ENCODE measurements around the gene BPTF. TPM values are rescaled to one million over a fixed set of nuclear protein-coding genes. Genes with fewer than 3 reads are reported as not detected.
"Not testable (repeated sequence)": the region's sequence is repeated elsewhere in the genome, so short reads cannot be mapped to it uniquely, and the experiment has no call there.

Gene BPTF
- total and polyA plus RNA-seq, 2 donors (not counting 1 experiment from before 2014, with no cell fraction given) = 71.9 to 390 TPM

GRCh38 chr17:68021963-68022362 is 196.7 kb downstream of the BPTF start:
- no peak overlapping the region for H3K9ac ChIP-seq (ENCODE audit: low read length)
- CTCF ChIA-PET = interaction anchor here (1.1 kb wide), 1 partner anchor 35 kb away, joined by 4 read pairs; no protein-coding TSS in a partner anchor
- no peaks in the 10 kb centered on the region for H4K20me1 ChIP-seq (ENCODE audit: control insufficient read depth, insufficient read depth, low read length, poor library complexity, severe bottlenecking)
- Mint-ChIP-seq H3K9me3 (ENCODE audit: insufficient read depth) (no peaks in the 10 kb centered on the region), H3K4me1 (peaks cover 18% of the 10 kb centered on the region), H3K4me3 (peak overlapping the region; percentile 69), H3K27ac (peak overlapping the region; percentile 26), H3K27me3 (no peaks in the 10 kb centered on the region)
- no peaks in the 10 kb centered on the region for H3K79me2 ChIP-seq (ENCODE audit: control insufficient read depth, insufficient read depth, low read length)
- no peak overlapping the region for H3K27ac ChIP-seq (ENCODE audit: low read length in 2 of 2)
- no peak overlapping the region for H3K4me3 ChIP-seq (ENCODE audit: control extremely low read depth in 1 of 5, extremely low read depth in 1 of 5, insufficient read depth in 1 of 5, low read depth in 2 of 5, low read length in 4 of 5)
- peaks cover 0 to 8% (median 0%) of the 10 kb centered on the region in 3 donors for H3K9me3 ChIP-seq (ENCODE audit: control extremely low read depth in 1 of 3, control insufficient read depth in 2 of 3, insufficient read depth in 1 of 3, low read length in 2 of 3)
- peaks cover 7 to 14% of the 10 kb centered on the region in 2 donors for H3K4me1 ChIP-seq (ENCODE audit: control insufficient read depth in 2 of 2, insufficient read depth in 2 of 2, low read length in 2 of 2)
- H3K4me2 ChIP-seq (replicated peaks; ENCODE audit: low read depth, low read length, poor library complexity, severe bottlenecking) = no peak overlapping the region
- H2AFZ ChIP-seq (ENCODE audit: insufficient read depth, low read depth, low read length, poor library complexity, severe bottlenecking) = no peak overlapping the region
- no peaks in the 10 kb centered on the region for H3K36me3 ChIP-seq (replicated peaks in 1 of 2; ENCODE audit: control extremely low read depth in 1 of 2, control insufficient read depth in 1 of 2, extremely low read depth in 1 of 2, insufficient read depth in 2 of 2, low read length in 1 of 2)
- intact Hi-C loops (cut with micrococcal nuclease) = no loop called here
- H3K27me3 ChIP-seq (replicated peaks in 1 of 4; ENCODE audit: control extremely low read depth in 1 of 4, control insufficient read depth in 3 of 4, insufficient read depth in 4 of 4, low read length in 3 of 4) = no peaks in the 10 kb centered on the region
- WGBS (ENCODE audit: insufficient coverage) = 85% methylated on average over 4 of the region's 8 CpGs
- POLR2A ChIA-PET = no interaction called here
- TF ChIP-seq CTCF (IDR thresholded peaks at IDR 0.05) (no peak), EZH2 (IDR thresholded peaks at IDR 0.05; ENCODE audit: borderline replicate concordance, insufficient read depth, low read depth, low read length, poor library complexity, severe bottlenecking) (no peak)
- DNase-seq (no peak), ATAC-seq (ENCODE audit: low read depth) (no peak)

DNA sequence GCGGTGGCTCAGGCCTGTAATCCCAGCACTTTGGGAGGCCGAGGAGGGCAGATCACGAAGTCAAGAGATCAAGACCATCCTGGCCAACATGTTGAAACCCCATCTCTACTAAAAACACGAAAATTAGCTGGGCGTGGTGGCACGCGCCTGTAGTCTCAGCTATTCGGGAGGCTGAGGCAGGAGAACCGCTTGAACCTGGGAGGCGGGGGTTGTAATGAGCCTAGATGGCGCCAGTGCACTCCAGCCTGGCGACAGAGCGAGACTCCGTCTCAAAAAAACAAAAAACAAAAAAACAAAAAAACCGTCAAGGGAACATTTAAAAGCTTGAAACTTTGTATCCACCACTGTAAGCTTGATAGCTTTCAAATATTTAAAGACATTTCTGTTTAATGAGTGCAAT is 197.2 kb downstream of the BPTF start:
- H2AFZ ChIP-seq (ENCODE audit: insufficient read depth, low read depth, low read length, poor library complexity, severe bottlenecking); H3K36me3 ChIP-seq (replicated peaks in 1 of 2; ENCODE audit: control extremely low read depth in 1 of 2, control insufficient read depth in 1 of 2, extremely low read depth in 1 of 2, insufficient read depth in 2 of 2, low read length in 1 of 2); H3K4me2 ChIP-seq (replicated peaks; ENCODE audit: low read depth, low read length, poor library complexity, severe bottlenecking); H3K27me3 Mint-ChIP-seq; H3K9me3 Mint-ChIP-seq (ENCODE audit: insufficient read depth); H4K20me1 ChIP-seq (ENCODE audit: control insufficient read depth, insufficient read depth, low read length, poor library complexity, severe bottlenecking); intact Hi-C loops (cut with micrococcal nuclease); H3K27ac ChIP-seq (ENCODE audit: low read length in 2 of 2); H3K9ac ChIP-seq (ENCODE audit: low read length); H3K79me2 ChIP-seq (ENCODE audit: control insufficient read depth, insufficient read depth, low read length); DNase-seq; H3K9me3 ChIP-seq (ENCODE audit: control extremely low read depth in 1 of 3, control insufficient read depth in 2 of 3, insufficient read depth in 1 of 3, low read length in 2 of 3); ATAC-seq (ENCODE audit: low read depth); H3K4me3 ChIP-seq (ENCODE audit: control extremely low read depth in 1 of 5, extremely low read depth in 1 of 5, insufficient read depth in 1 of 5, low read depth in 2 of 5, low read length in 4 of 5); H3K27ac Mint-ChIP-seq; H3K4me3 Mint-ChIP-seq; POLR2A ChIA-PET; H3K27me3 ChIP-seq (replicated peaks in 1 of 4; ENCODE audit: control extremely low read depth in 1 of 4, control insufficient read depth in 3 of 4, insufficient read depth in 4 of 4, low read length in 3 of 4): not testable (repeated sequence)
- CTCF ChIA-PET = interaction anchor here (1.1 kb wide), 1 partner anchor 36 kb away, joined by 4 read pairs; no protein-coding TSS in a partner anchor
- H3K4me1 Mint-ChIP-seq = peaks cover 16% of the 10 kb centered on the region
- H3K4me1 ChIP-seq (ENCODE audit: control insufficient read depth in 2 of 2, insufficient read depth in 2 of 2, low read length in 2 of 2) = peaks cover 7 to 14% of the 10 kb centered on the region in 2 donors
- WGBS (ENCODE audit: insufficient coverage) = 97% methylated on average over 11 of the region's 15 CpGs

Measured in B cell (primary cell).